ENCODE data around the gene PAIP2. TPM values are rescaled to one million over a fixed set of nuclear protein-coding genes. Genes with fewer than 3 reads are reported as not detected.

PAIP2 gene
- polyA plus RNA-seq, 1 of the 3 experiments (the other 2 are of a cell fraction), result 73.2 TPM

DNA sequence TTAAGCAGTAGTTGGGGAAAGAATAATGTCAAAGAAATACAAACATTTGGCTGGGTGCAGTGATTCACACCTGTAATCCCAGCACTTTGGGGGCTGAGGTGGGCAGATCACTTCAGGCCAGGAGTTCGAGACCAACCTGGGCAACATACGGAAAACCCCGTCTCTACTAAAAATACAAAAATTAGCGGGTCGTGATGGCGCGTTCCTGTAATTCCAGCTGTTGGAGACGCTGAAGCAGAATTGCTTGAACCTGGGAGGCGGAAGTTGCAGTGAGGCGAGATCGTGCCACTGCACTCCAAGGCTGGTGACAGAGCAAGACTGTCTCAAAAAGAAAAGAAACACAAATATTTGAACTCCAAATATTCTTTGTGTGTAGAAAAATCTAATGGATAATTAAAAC, 43.4 kb upstream of the PAIP2 start:
- POLR2A ChIA-PET, result interaction anchor here (1.0 kb wide), 1 partner anchor 44 kb away, joined by 3 read pairs; the partner anchor contains the start of gene PAIP2
- Histone ChIP-seq H3K9me2 (no peaks in the 10 kb centered on the region), H3K4me3 (ENCODE audit: low read depth in 2 of 2, low read length in 1 of 2) (no peak overlapping the region), H3K4me1 (ENCODE audit: control insufficient read depth in 1 of 2, insufficient read depth in 2 of 2, low read depth in 1 of 2, low read length in 1 of 2) (peaks cover 10 to 17% of the 10 kb centered on the region in 2 experiments; a peak in 3 of 4 replicates), H3F3A (replicated peaks; ENCODE audit: insufficient read depth) (peaks cover 25% of the 10 kb centered on the region), H2AFZ (ENCODE audit: low read depth) (no peak overlapping the region), H3K9ac (no peak overlapping the region), H3K27ac (ENCODE audit: low read depth in 2 of 2, low read length in 1 of 2) (no peak overlapping the region), H3K36me3 (replicated peaks in 1 of 2; ENCODE audit: control insufficient read depth in 1 of 2, insufficient read depth in 2 of 2, low read length in 1 of 2) (no peaks in the 10 kb centered on the region), H3K9me3 (no peaks in the 10 kb centered on the region), H3K79me2 (ENCODE audit: insufficient read depth) (peaks cover 97% of the 10 kb centered on the region), H4K20me1 (ENCODE audit: insufficient read depth) (peaks cover 88% of the 10 kb centered on the region), H3K4me2 (no peak overlapping the region), H3K27me3 (ENCODE audit: insufficient read depth) (no peaks in the 10 kb centered on the region)
- DNase-seq, result no peak
- TF ChIP-seq RXRA (IDR thresholded peaks at IDR 0.05; ENCODE audit: borderline replicate concordance, low read depth) (no peak), JUND (IDR thresholded peaks at IDR 0.05) (no peak), SMC3 (IDR thresholded peaks at IDR 0.05; ENCODE audit: low read depth, low read length) (no peak), YY1 (IDR thresholded peaks at IDR 0.05; ENCODE audit: low read depth) (no peak), SIN3A (IDR thresholded peaks at IDR 0.05; ENCODE audit: borderline replicate concordance, low read depth, low read length) (no peak), NRF1 (IDR thresholded peaks at IDR 0.05; ENCODE audit: low read depth, low read length) (no peak), CHD2 (IDR thresholded peaks at IDR 0.05; ENCODE audit: low read length, partially characterized antibody) (no peak), EZH2phosphoT487 (IDR thresholded peaks at IDR 0.05; ENCODE audit: borderline replicate concordance, low read depth) (no peak), ELF1 (IDR thresholded peaks at IDR 0.05) (no peak), FOXM1 (IDR thresholded peaks at IDR 0.05; ENCODE audit: low read depth) (no peak), RAD21 (IDR thresholded peaks at IDR 0.05; ENCODE audit: low read length) (no peak), FOXJ3 (CRISPR knock-in tag; IDR thresholded peaks at IDR 0.05) (no peak), TEAD4 (IDR thresholded peaks at IDR 0.05; ENCODE audit: borderline replicate concordance, insufficient read depth) (no peak)
- TF ChIP-seq, protein P1, sequence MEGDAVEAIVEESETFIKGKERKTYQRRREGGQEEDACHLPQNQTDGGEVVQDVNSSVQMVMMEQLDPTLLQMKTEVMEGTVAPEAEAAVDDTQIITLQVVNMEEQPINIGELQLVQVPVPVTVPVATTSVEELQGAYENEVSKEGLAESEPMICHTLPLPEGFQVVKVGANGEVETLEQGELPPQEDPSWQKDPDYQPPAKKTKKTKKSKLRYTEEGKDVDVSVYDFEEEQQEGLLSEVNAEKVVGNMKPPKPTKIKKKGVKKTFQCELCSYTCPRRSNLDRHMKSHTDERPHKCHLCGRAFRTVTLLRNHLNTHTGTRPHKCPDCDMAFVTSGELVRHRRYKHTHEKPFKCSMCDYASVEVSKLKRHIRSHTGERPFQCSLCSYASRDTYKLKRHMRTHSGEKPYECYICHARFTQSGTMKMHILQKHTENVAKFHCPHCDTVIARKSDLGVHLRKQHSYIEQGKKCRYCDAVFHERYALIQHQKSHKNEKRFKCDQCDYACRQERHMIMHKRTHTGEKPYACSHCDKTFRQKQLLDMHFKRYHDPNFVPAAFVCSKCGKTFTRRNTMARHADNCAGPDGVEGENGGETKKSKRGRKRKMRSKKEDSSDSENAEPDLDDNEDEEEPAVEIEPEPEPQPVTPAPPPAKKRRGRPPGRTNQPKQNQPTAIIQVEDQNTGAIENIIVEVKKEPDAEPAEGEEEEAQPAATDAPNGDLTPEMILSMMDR (IDR thresholded peaks at IDR 0.05), result no peak
- TF ChIP-seq, protein P2, sequence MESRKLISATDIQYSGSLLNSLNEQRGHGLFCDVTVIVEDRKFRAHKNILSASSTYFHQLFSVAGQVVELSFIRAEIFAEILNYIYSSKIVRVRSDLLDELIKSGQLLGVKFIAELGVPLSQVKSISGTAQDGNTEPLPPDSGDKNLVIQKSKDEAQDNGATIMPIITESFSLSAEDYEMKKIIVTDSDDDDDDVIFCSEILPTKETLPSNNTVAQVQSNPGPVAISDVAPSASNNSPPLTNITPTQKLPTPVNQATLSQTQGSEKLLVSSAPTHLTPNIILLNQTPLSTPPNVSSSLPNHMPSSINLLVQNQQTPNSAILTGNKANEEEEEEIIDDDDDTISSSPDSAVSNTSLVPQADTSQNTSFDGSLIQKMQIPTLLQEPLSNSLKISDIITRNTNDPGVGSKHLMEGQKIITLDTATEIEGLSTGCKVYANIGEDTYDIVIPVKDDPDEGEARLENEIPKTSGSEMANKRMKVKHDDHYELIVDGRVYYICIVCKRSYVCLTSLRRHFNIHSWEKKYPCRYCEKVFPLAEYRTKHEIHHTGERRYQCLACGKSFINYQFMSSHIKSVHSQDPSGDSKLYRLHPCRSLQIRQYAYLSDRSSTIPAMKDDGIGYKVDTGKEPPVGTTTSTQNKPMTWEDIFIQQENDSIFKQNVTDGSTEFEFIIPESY (IDR thresholded peaks at IDR 0.05; ENCODE audit: borderline replicate concordance, low read depth), result no peak
- TF ChIP-seq, protein P3, sequence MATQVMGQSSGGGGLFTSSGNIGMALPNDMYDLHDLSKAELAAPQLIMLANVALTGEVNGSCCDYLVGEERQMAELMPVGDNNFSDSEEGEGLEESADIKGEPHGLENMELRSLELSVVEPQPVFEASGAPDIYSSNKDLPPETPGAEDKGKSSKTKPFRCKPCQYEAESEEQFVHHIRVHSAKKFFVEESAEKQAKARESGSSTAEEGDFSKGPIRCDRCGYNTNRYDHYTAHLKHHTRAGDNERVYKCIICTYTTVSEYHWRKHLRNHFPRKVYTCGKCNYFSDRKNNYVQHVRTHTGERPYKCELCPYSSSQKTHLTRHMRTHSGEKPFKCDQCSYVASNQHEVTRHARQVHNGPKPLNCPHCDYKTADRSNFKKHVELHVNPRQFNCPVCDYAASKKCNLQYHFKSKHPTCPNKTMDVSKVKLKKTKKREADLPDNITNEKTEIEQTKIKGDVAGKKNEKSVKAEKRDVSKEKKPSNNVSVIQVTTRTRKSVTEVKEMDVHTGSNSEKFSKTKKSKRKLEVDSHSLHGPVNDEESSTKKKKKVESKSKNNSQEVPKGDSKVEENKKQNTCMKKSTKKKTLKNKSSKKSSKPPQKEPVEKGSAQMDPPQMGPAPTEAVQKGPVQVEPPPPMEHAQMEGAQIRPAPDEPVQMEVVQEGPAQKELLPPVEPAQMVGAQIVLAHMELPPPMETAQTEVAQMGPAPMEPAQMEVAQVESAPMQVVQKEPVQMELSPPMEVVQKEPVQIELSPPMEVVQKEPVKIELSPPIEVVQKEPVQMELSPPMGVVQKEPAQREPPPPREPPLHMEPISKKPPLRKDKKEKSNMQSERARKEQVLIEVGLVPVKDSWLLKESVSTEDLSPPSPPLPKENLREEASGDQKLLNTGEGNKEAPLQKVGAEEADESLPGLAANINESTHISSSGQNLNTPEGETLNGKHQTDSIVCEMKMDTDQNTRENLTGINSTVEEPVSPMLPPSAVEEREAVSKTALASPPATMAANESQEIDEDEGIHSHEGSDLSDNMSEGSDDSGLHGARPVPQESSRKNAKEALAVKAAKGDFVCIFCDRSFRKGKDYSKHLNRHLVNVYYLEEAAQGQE (IDR thresholded peaks at IDR 0.05; ENCODE audit: low read depth, low read length), result no peak
- TF ChIP-seq, protein P4, sequence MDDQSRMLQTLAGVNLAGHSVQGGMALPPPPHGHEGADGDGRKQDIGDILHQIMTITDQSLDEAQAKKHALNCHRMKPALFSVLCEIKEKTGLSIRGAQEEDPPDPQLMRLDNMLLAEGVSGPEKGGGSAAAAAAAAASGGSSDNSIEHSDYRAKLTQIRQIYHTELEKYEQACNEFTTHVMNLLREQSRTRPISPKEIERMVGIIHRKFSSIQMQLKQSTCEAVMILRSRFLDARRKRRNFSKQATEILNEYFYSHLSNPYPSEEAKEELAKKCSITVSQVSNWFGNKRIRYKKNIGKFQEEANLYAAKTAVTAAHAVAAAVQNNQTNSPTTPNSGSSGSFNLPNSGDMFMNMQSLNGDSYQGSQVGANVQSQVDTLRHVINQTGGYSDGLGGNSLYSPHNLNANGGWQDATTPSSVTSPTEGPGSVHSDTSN (IDR thresholded peaks at IDR 0.05), result no peak
- CTCF ChIA-PET, result interaction anchor here (1.7 kb wide), 1 partner anchor 16 kb away, joined by 6 read pairs; no protein-coding TSS in a partner anchor
- WGBS (ENCODE audit: low lambda C conversion rate), result 89% methylated on average over 11 of the region's 11 CpGs

Data from SK-N-SH (cell line).